IMR-90 (cell line): ENCODE measurements around the gene ADCYAP1. TPM values are rescaled to one million over a fixed set of nuclear protein-coding genes. Genes with fewer than 3 reads are reported as not detected.

Source experiments
- ATAC-seq: fragments of 200-7000 bp; cut with Tn5 transposase; 2 replicates; pipeline ENCODE4 v1.9.1; 2020; ENCODE audit warnings: low read depth, mild to moderate bottlenecking, moderate library complexity
- BruUV-seq: library from RNA; stranded (reverse); fragments of 400-500 nt; replicated peaks from 2 replicates; lab custom pipeline; 2021; lab: Mats Ljungman, UMichigan
- CTCF ChIA-PET: fragments of 300-600 bp; formaldehyde crosslinking; extraction: SDS; loops from one replicate; lab custom pipeline; 2021; ENCODE audit warnings: antibody characterized with exemption; lab: Yijun Ruan, JAX
- POLR2A ChIA-PET: fragments of 300-600 bp; sonication (Branson Sonifier 250); formaldehyde crosslinking; loops from one replicate; lab custom pipeline; 2022; ENCODE audit warnings: antibody characterized with exemption; ENCODE audit not compliant: unreplicated experiment; lab: Charles Lee
- DNase-seq: peaks from one replicate; pipeline ENCODE4 v3.0.0; 2013
- H2AFZ ChIP-seq: replicated peaks from 2 replicates; pipeline ENCODE3; 2013; ENCODE audit warnings: low read length, mild to moderate bottlenecking; ENCODE audit not compliant: poor library complexity
- H2AK5ac ChIP-seq: 2 replicates; pipeline ENCODE4 v1.6.1; 2013; ENCODE audit warnings: low read depth, low read length, inconsistent platforms
- H2AK9ac ChIP-seq: replicated peaks from 2 replicates; pipeline ENCODE3; 2013; ENCODE audit warnings: mild to moderate bottlenecking, low read depth, low read length, moderate library complexity; ENCODE audit not compliant: poor library complexity
- H2BK120ac ChIP-seq: 2 replicates; pipeline ENCODE4 v1.6.1; 2013; ENCODE audit warnings: low read depth, low read length, inconsistent platforms
- H2BK15ac ChIP-seq: 3 replicates; pipeline ENCODE4 v1.6.1; 2013; ENCODE audit warnings: low read depth, low read length, inconsistent platforms
- H2BK20ac ChIP-seq: 2 replicates; pipeline ENCODE4 v1.6.1; 2013; ENCODE audit warnings: low read depth, mild to moderate bottlenecking, inconsistent platforms, low read length, moderate library complexity
- H2BK5ac ChIP-seq: 2 replicates; pipeline ENCODE4 v1.6.1; 2013; ENCODE audit warnings: mild to moderate bottlenecking, low read depth, low read length, inconsistent platforms; ENCODE audit not compliant: poor library complexity, severe bottlenecking
- H3K14ac ChIP-seq: replicated peaks from 2 replicates; pipeline ENCODE4 v1.6.1; 2013; ENCODE audit warnings: low read depth, low read length, inconsistent platforms
- H3K18ac ChIP-seq: 2 replicates; pipeline ENCODE4 v1.6.1; 2013; ENCODE audit warnings: low read depth, low read length, control low read depth
- H3K23ac ChIP-seq: 2 replicates; pipeline ENCODE4 v1.6.1; 2013; ENCODE audit warnings: low read depth, low read length, inconsistent platforms
- H3K27ac ChIP-seq: 2 replicates; pipeline ENCODE4 v1.5.1; 2013; ENCODE audit warnings: mild to moderate bottlenecking, control low read depth, low read length; ENCODE audit not compliant: insufficient read depth
- H3K27me3 ChIP-seq: 2 replicates; pipeline ENCODE4 v1.6.1; 2013; ENCODE audit warnings: low read length; ENCODE audit not compliant: control insufficient read depth, insufficient read depth
- H3K36me3 ChIP-seq: 2 replicates; pipeline ENCODE4 v1.6.1; 2013; ENCODE audit warnings: low read length, mixed read lengths; ENCODE audit not compliant: control insufficient read depth, insufficient read depth
- H3K4ac ChIP-seq: 2 replicates; pipeline ENCODE4 v1.6.1; 2013; ENCODE audit warnings: low read depth, low read length, inconsistent platforms
- H3K4me1 ChIP-seq: 2 replicates; pipeline ENCODE4 v1.6.1; 2013; ENCODE audit warnings: low read length, mixed read lengths; ENCODE audit not compliant: control insufficient read depth, insufficient read depth
- H3K4me2 ChIP-seq: 2 replicates; pipeline ENCODE4 v1.6.1; 2013; ENCODE audit warnings: low read depth, mild to moderate bottlenecking, control low read depth, low read length, moderate library complexity
- H3K4me3 ChIP-seq: 2 replicates; pipeline ENCODE4 v1.5.1; 2013; ENCODE audit warnings: low read depth, mild to moderate bottlenecking, control low read depth, low read length, moderate library complexity; ENCODE audit not compliant: insufficient read depth
- H3K56ac ChIP-seq: 2 replicates; pipeline ENCODE4 v1.6.1; 2013; ENCODE audit warnings: low read length, inconsistent platforms; ENCODE audit not compliant: insufficient read depth; ENCODE audit errors: extremely low read depth
- H3K79me1 ChIP-seq, 2 experiments: 2 replicates each; pipeline ENCODE4 v1.6.1; 2013; ENCODE audit warnings: low read length in 2 of 2, inconsistent platforms in 1 of 2, low read depth in 1 of 2
- H3K9ac ChIP-seq: 2 replicates; pipeline ENCODE4 v1.6.1; 2013; ENCODE audit warnings: low read depth, low read length, control low read depth
- H3K9me1 ChIP-seq: 2 replicates; pipeline ENCODE4 v1.6.1; 2013; ENCODE audit warnings: low read length, inconsistent platforms; ENCODE audit not compliant: insufficient read depth
- H3K9me3 ChIP-seq: 2 replicates; pipeline ENCODE4 v1.6.1; 2013; ENCODE audit warnings: low read length; ENCODE audit not compliant: control insufficient read depth, insufficient read depth
- H4K20me1 ChIP-seq: 2 replicates; pipeline ENCODE4 v1.6.1; 2013; ENCODE audit warnings: low read length, inconsistent platforms; ENCODE audit not compliant: insufficient read depth
- H4K5ac ChIP-seq: 2 replicates; pipeline ENCODE4 v1.6.1; 2013; ENCODE audit warnings: mild to moderate bottlenecking, low read depth, low read length, control low read depth
- H4K8ac ChIP-seq, 2 experiments: 2 replicates each; pipeline ENCODE4 v1.6.1; 2013; ENCODE audit warnings: low read depth in 2 of 2, low read length in 2 of 2, control low read depth in 1 of 2, inconsistent platforms in 1 of 2
- H4K91ac ChIP-seq: 2 replicates; pipeline ENCODE4 v1.6.1; 2013; ENCODE audit warnings: low read depth, low read length, inconsistent platforms; ENCODE audit not compliant: insufficient read depth
- BHLHE40 ChIP-seq: fragments of 150-350 bp; IDR thresholded peaks from 2 replicates; pipeline ENCODE4 v1.6.1; 2016; ENCODE audit warnings: mild to moderate bottlenecking, low read depth, low read length
- CEBPB ChIP-seq: IDR thresholded peaks from 2 replicates; pipeline ENCODE4 v1.6.1; 2012; ENCODE audit warnings: low read depth, low read length, improper control_type of control experiment
- CHD1 ChIP-seq: IDR thresholded peaks from 2 replicates; pipeline ENCODE4 v1.6.1; 2012; ENCODE audit warnings: low read depth, low read length, improper control_type of control experiment
- FOS ChIP-seq: fragments of 150-350 bp; IDR thresholded peaks from 2 replicates; pipeline ENCODE4 v1.6.1; 2016; ENCODE audit warnings: low read depth, low read length
- MAFK ChIP-seq: IDR thresholded peaks from 2 replicates; pipeline ENCODE4 v1.6.1; 2012; ENCODE audit warnings: low read depth, low read length, improper control_type of control experiment
- MAZ ChIP-seq: IDR thresholded peaks from 2 replicates; pipeline ENCODE4 v1.6.1; 2012; ENCODE audit warnings: low read depth, mild to moderate bottlenecking, low read length, improper control_type of control experiment, moderate library complexity, borderline replicate concordance
- NFE2L2 ChIP-seq: fragments of 150-350 bp; IDR thresholded peaks from 2 replicates; pipeline ENCODE4 v1.6.1; 2016; ENCODE audit warnings: low read depth, mild to moderate bottlenecking, low read length
- POLR2A ChIP-seq: IDR thresholded peaks from 2 replicates; pipeline ENCODE4 v1.6.1; 2012; ENCODE audit warnings: mild to moderate bottlenecking, low read depth, low read length
- RAD21 ChIP-seq: IDR thresholded peaks from 2 replicates; pipeline ENCODE4 v1.6.1; 2012; ENCODE audit warnings: low read length, improper control_type of control experiment
- RCOR1 ChIP-seq: IDR thresholded peaks from 2 replicates; pipeline ENCODE4 v1.6.1; 2012; ENCODE audit warnings: mild to moderate bottlenecking, low read length, improper control_type of control experiment; ENCODE audit not compliant: insufficient replicate concordance
- RFX5 ChIP-seq: IDR thresholded peaks from 2 replicates; pipeline ENCODE4 v1.8.0; 2012; ENCODE audit warnings: low read depth, mild to moderate bottlenecking, low read length, moderate library complexity
- SMC3 ChIP-seq: fragments of 150-350 bp; IDR thresholded peaks from 2 replicates; pipeline ENCODE4 v1.6.1; 2016; ENCODE audit warnings: low read depth, mild to moderate bottlenecking, antibody characterized with exemption, low read length, moderate library complexity
- WGBS, 2 experiments: methylation state at CpG; one replicate each; pipeline versions ENCODE4 v1.1.5 to v1.1.7; 2013; ENCODE audit warnings: missing lambda C conversion rate in 2 of 2; ENCODE audit not compliant: insufficient read length in 1 of 2; ENCODE audit errors: extremely low coverage in 2 of 2; 5-methylcytosine and 5-hydroxymethylcytosine counted together
- dilution Hi-C: fragments of 300-500 bp; cut with HindIII; formaldehyde crosslinking; loops from one replicate; pipeline ENCODE4 v1.14.3; 2018; ENCODE audit warnings: low sequenced_read_pairs; ENCODE audit not compliant: unreplicated experiment
- in situ Hi-C: fragments of 300-500 bp; cut with MboI; formaldehyde crosslinking; loops from 3 replicates; pipeline ENCODE4 v1.14.3; 2019; ENCODE audit warnings: low sequenced_read_pairs, inconsistent platforms, mixed read lengths
- intact Hi-C: fragments of 100-400 bp; cut with micrococcal nuclease; formaldehyde crosslinking; loops from 2 replicates; pipeline ENCODE4 v1.10.0; 2022
- polyA plus RNA-seq, 3 experiments: library from polyadenylated mRNA; depleted of rRNA; stranded (reverse); fragments of >200 nt; gene quantifications; 2 replicates each; pipeline ENCODE4 v1.2.3, GENCODE V29; 2012; ENCODE audit warnings: low replicate concordance in 1 of 3
- total RNA-seq: library from RNA; depleted of rRNA; stranded (reverse); fragments of >200 nt; gene quantifications from 2 replicates; pipeline ENCODE4 v1.2.3, GENCODE V29; 2012
- TF ChIP-seq, protein P1 (sequence below): fragments of 150-350 bp; IDR thresholded peaks from 2 replicates; pipeline ENCODE4 v1.6.1; 2017; ENCODE audit warnings: mild to moderate bottlenecking, antibody characterized with exemption, low read length, low read depth
- TF ChIP-seq, protein P2 (sequence below): fragments of 150-350 bp; IDR thresholded peaks from 2 replicates; pipeline ENCODE4 v1.6.1; 2016; ENCODE audit warnings: low read depth, mild to moderate bottlenecking, low read length, moderate library complexity, borderline replicate concordance
- TF ChIP-seq, protein P3 (sequence below): conservative IDR thresholded peaks from 2 replicates; pipeline ENCODE4 v1.5.1; 2012; ENCODE audit warnings: mild to moderate bottlenecking, low read depth, low read length, improper control_type of control experiment

Gene ADCYAP1
- total and polyA plus RNA-seq, 2 of the 4 experiments (the other 2 are of a cell fraction), result not detected

DNA sequence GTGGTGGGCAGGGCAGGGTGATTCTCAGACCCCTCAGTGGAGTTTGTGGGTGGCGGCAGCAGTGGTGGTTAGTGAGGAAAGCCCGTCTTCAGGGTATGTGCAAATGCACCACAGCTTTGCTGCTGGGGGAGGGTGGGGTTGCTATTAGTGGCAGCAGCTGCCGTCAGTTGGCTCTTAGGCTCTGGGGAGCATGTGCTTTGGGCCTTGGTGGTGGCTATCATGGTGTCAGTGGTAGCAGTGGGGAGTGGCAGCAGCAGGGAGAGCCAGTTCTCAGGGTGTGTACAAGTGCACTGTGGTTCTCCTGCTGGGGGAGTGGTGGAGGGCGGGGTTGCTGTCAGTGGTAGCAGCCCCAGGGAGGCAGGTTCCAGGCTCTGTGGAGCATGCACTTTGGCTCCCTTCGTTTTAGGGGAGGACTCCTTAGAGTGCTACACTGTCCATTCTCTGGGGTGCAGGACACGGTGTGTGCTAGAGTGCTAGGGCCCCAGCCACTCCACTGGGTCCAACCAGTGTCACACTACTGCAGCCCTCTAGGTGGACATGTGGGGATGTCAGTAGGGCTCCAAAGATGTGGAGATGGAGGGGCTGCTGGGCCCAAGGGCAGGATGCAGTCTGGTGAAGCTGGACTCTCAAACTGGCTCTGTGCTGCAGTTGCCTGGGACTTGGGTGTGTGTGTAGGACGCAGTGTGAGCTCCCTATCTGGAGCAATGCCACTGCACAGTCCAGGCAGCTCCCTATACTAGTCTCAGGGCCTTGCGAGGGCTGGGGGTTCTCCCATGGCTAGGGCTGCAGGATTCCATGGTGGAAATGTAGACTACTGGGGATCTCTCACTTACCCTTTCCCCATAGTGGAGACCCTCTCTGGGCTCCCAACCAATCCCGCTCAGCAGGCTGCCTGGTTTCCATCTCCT lies 45.3 kb downstream of the ADCYAP1 start:
- intact Hi-C loops, result no loop called here
- Histone ChIP-seq H3K18ac (no peak overlapping the region), H3K23ac (no peak overlapping the region), H4K91ac (no peak overlapping the region), H3K9me3 (no peaks in the 10 kb centered on the region), H2BK15ac (no peak overlapping the region), H2AFZ (no peak overlapping the region), H2BK5ac (no peak overlapping the region), H3K9me1 (no peaks in the 10 kb centered on the region), H3K36me3 (no peaks in the 10 kb centered on the region), H3K79me1 (no peaks in the 10 kb centered on the region), H4K20me1 (no peaks in the 10 kb centered on the region), H3K4me2 (no peak overlapping the region), H2AK9ac (no peak overlapping the region), H2BK120ac (no peak overlapping the region), H3K4me3 (no peak overlapping the region), H3K14ac (no peak overlapping the region), H3K56ac (no peak overlapping the region), H3K4me1 (no peaks in the 10 kb centered on the region), H3K9ac (no peak overlapping the region), H2BK20ac (no peak overlapping the region), H3K27ac (no peak overlapping the region), H3K27me3 (no peaks in the 10 kb centered on the region), H4K5ac (no peak overlapping the region), H3K4ac (no peak overlapping the region), H2AK5ac (no peak overlapping the region), H4K8ac (no peak overlapping the region)
- ATAC-seq, result no peak
- ChIA-PET POLR2A (no interaction called here), CTCF (no interaction called here)
- no peak for DNase-seq
- in situ Hi-C loops, result no loop called here
- TF ChIP-seq RAD21 (no peak), CHD1 (no peak), MAFK (no peak), RCOR1 (no peak), BHLHE40 (no peak), CEBPB (no peak), SMC3 (no peak), POLR2A (no peak), MAZ (no peak), NFE2L2 (no peak), FOS (no peak), RFX5 (no peak)
- TF ChIP-seq, protein P1, sequence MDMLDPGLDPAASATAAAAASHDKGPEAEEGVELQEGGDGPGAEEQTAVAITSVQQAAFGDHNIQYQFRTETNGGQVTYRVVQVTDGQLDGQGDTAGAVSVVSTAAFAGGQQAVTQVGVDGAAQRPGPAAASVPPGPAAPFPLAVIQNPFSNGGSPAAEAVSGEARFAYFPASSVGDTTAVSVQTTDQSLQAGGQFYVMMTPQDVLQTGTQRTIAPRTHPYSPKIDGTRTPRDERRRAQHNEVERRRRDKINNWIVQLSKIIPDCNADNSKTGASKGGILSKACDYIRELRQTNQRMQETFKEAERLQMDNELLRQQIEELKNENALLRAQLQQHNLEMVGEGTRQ, result no peak
- TF ChIP-seq, protein P2, sequence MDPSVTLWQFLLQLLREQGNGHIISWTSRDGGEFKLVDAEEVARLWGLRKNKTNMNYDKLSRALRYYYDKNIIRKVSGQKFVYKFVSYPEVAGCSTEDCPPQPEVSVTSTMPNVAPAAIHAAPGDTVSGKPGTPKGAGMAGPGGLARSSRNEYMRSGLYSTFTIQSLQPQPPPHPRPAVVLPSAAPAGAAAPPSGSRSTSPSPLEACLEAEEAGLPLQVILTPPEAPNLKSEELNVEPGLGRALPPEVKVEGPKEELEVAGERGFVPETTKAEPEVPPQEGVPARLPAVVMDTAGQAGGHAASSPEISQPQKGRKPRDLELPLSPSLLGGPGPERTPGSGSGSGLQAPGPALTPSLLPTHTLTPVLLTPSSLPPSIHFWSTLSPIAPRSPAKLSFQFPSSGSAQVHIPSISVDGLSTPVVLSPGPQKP, result no peak
- TF ChIP-seq, protein P3, sequence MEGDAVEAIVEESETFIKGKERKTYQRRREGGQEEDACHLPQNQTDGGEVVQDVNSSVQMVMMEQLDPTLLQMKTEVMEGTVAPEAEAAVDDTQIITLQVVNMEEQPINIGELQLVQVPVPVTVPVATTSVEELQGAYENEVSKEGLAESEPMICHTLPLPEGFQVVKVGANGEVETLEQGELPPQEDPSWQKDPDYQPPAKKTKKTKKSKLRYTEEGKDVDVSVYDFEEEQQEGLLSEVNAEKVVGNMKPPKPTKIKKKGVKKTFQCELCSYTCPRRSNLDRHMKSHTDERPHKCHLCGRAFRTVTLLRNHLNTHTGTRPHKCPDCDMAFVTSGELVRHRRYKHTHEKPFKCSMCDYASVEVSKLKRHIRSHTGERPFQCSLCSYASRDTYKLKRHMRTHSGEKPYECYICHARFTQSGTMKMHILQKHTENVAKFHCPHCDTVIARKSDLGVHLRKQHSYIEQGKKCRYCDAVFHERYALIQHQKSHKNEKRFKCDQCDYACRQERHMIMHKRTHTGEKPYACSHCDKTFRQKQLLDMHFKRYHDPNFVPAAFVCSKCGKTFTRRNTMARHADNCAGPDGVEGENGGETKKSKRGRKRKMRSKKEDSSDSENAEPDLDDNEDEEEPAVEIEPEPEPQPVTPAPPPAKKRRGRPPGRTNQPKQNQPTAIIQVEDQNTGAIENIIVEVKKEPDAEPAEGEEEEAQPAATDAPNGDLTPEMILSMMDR, result no peak
- BruUV-seq, result no TSS peak
- WGBS, 2 experiments, result 33% methylated on average over 3 of the region's 9 CpGs; no CpG with 5 or more reads in 1 of the 2 experiments
- dilution Hi-C loops, result no loop called here
